VCaP (cell line): ENCODE data around the gene PIP4K2A.

Experiments
- H3K27ac ChIP-seq: fragments of 450-650 bp; 2 replicates; pipeline ENCODE4 v1.5.1; 2017
- CTCF ChIP-seq: fragments of 450-650 bp; conservative IDR thresholded peaks from 2 replicates; pipeline ENCODE4 v1.5.1; 2017; ENCODE audit warnings: mild to moderate bottlenecking, moderate library complexity

The PIP4K2A gene

DNA sequence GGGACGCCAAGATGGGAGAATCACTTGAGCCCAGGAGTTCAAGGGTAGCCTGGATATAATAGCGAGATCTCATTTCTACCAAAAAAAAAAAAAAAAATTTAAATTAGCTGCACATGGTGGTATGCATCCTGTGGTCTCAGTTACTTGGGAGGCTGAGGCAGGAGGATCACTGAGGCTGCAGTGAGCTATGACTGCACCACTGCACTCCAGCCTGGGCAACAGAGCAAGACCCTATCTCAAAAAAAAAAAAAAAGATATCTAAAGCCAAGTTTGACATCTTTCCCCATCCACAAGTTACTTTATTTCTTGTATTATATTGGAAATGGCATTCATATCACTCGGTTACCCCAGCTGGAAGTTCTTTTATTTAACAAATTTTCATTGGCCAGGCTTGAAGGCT, 3.4 kb upstream of the PIP4K2A start:
- no peak overlapping the region for H3K27ac ChIP-seq
- TF ChIP-seq CTCF, result no peak

DNA sequence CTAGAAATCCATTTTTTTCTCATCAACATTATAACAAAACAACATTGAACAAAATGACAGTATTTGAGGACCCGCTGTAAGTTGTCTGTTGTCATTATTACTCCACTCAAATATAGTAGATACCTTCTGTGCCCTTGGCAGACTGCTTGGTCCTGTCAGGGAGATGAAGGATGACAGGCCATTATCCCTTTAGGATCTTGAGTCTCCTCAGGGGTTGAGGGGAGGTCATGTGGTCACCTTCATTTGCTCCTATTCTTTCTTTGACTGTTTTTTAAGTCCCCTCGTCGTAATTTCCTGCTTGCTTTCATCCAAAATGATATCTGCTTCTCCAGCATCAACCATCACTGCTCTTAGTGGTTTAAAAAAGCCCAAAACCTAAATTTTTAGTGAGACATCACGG, 2.6 kb upstream of the PIP4K2A start:
- no peak overlapping the region for H3K27ac ChIP-seq
- no peak for TF ChIP-seq CTCF

DNA sequence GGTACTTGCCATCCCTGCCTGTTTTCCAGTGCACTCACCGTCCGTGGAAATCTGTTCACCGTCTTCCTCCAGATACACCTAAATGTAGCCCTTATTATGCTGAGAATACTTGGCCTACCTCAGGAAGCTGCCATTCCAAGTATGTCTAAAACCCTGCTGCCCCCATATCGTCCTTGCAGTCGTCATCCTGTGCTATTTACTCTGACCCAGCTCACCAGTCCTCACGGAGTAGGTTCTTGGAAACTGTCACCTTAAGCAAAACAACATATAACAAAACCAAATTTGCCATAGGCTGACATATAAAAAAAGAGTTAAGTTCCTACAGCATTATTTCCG, 880 bp upstream of the PIP4K2A start:
- TF ChIP-seq CTCF, result no peak
- H3K27ac ChIP-seq, result no peak overlapping the region

DNA sequence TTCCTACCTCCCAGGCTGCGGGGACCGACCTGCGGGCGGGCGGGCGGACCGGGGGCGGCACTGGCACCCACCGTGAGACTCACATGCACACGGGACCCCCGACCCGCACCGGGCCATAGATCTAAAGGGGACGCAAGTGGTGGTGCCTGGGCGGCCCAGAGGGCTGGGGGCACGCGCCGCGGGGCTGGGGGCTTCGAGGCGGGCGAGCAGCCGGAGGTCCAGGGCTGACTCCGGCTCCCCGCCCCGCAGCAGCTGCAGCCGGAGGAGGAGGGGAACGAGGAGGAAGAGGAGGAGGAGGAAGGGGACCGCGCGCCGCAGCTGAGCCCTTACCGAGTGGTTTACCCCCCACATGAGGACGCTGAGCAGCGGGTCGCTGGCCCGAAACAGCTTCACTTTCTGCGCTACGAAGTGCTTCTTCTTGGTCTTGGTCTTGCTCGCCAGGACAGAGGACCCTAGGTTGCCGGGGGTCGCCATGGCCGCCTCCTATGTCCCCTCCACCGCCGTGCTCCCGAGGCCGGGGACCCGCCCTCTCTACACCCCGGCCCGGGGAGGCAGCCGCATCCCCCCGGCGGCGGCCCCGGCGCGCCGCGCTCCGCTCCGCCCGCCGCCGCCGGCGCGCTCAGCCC, 412 bp downstream of the PIP4K2A start:
- H3K27ac ChIP-seq, result peak overlapping the region; percentile 47; the same call in 1 of the 2 replicates
- TF ChIP-seq CTCF, result no peak

GRCh38 chr10:22712956-22713852, 1.2 kb downstream of the PIP4K2A start:
- H3K27ac ChIP-seq, result peak overlapping the region; percentile 47; the same call in 1 of the 2 replicates
- TF ChIP-seq CTCF, result no peak

- no peak overlapping the region for H3K27ac ChIP-seq
- TF ChIP-seq CTCF, result no peak
These were observed 2.0 kb downstream of the PIP4K2A start for GRCh38 chr10:22712211-22712955.

DNA sequence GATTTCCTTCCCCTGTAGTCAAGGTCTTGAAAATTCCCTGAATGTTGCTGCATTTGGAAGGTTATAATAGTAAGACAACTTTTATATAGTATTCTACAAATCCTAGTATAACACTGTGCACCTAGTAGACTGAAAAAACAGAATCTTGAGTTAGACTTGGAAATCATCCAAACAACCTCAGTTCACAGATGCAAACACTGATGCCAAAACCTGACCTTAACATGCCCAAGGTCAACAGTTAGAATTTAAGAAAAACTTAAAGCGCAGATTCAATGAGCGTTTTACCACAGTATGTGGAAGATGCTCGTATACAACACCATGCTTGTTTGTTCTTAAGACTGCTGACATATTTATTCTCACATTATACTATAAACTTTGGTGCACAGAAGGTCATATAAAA, 3.0 kb downstream of the PIP4K2A start:
- TF ChIP-seq CTCF, result no peak
- no peak overlapping the region for H3K27ac ChIP-seq
